ENCODE results near the gene UVSSA. TPM values are rescaled to one million over a fixed set of nuclear protein-coding genes. Genes with fewer than 3 reads are reported as not detected.

The UVSSA gene
- total and polyA plus RNA-seq, 2 experiments from 2014 or later, result 2.9 to 4.1 TPM

- no peak overlapping the region for H3K27ac ChIP-seq
- H3K4me2 ChIP-seq (ENCODE audit: unreplicated experiment), result no peak overlapping the region
- peaks cover 50% of the 10 kb centered on the region for H3K27me3 ChIP-seq (replicated peaks; ENCODE audit: insufficient read depth)
- no peaks in the 10 kb centered on the region for H3K79me2 ChIP-seq (ENCODE audit: insufficient read depth)
- TF ChIP-seq EZH2phosphoT487 (IDR thresholded peaks at IDR 0.05; ENCODE audit: insufficient read depth, low read depth) (no peak), EZH2 (IDR thresholded peaks at IDR 0.05; ENCODE audit: insufficient read depth, poor library complexity, severe bottlenecking) (peak; percentile 43)
- no peak overlapping the region for H2AFZ ChIP-seq
- no peak overlapping the region for H3K4me3 ChIP-seq
- DNase-seq, result no peak
- H3K9ac ChIP-seq, result no peak overlapping the region
- H3K36me3 ChIP-seq (ENCODE audit: low read depth), result no peaks in the 10 kb centered on the region
- H4K20me1 ChIP-seq (ENCODE audit: insufficient read depth), result no peaks in the 10 kb centered on the region
- no peaks in the 10 kb centered on the region for H3K9me2 ChIP-seq (ENCODE audit: insufficient read depth)
- no peaks in the 10 kb centered on the region for H3F3A ChIP-seq (ENCODE audit: insufficient read depth)
- H3K9me3 ChIP-seq (ENCODE audit: low read depth), result no peaks in the 10 kb centered on the region
- in situ Hi-C loops (cut with MboI), result no loop called here
- no peaks in the 10 kb centered on the region for H3K4me1 ChIP-seq (ENCODE audit: insufficient read depth)
- WGBS, 2 experiments (ENCODE audit: low coverage in 1 of 2, low lambda C conversion rate in 2 of 2, missing lambda C conversion rate in 2 of 2), result 4 to 5% methylated on average over 45 to 51 of the region's 53 CpGs
Measured at GRCh38 chr4:1407657-1408333, 60.8 kb downstream of the UVSSA start.

GRCh38 chr4:1408418-1408817 is 61.4 kb downstream of the UVSSA start:
- no peak for DNase-seq
- H3K9ac ChIP-seq, result no peak overlapping the region
- 8 to 9% methylated on average over 22 of the region's 22 CpGs for WGBS, 2 experiments (ENCODE audit: low coverage in 1 of 2, low lambda C conversion rate in 2 of 2, missing lambda C conversion rate in 2 of 2)
- TF ChIP-seq EZH2phosphoT487 (IDR thresholded peaks at IDR 0.05; ENCODE audit: insufficient read depth, low read depth) (0 out of 2 replicates have a peak, but pooled peaks have one; percentile 15), EZH2 (IDR thresholded peaks at IDR 0.05; ENCODE audit: insufficient read depth, poor library complexity, severe bottlenecking) (no peak)
- no peak overlapping the region for H3K27ac ChIP-seq
- no peak overlapping the region for H3K4me3 ChIP-seq
- H3F3A ChIP-seq (ENCODE audit: insufficient read depth), result no peaks in the 10 kb centered on the region
- no peaks in the 10 kb centered on the region for H3K36me3 ChIP-seq (ENCODE audit: low read depth)
- peaks cover 48% of the 10 kb centered on the region for H3K27me3 ChIP-seq (replicated peaks; ENCODE audit: insufficient read depth)
- H3K4me2 ChIP-seq (ENCODE audit: unreplicated experiment), result no peak overlapping the region
- H2AFZ ChIP-seq, result no peak overlapping the region
- in situ Hi-C loops (cut with MboI), result no loop called here
- no peaks in the 10 kb centered on the region for H4K20me1 ChIP-seq (ENCODE audit: insufficient read depth)
- H3K9me2 ChIP-seq (ENCODE audit: insufficient read depth), result no peaks in the 10 kb centered on the region
- no peaks in the 10 kb centered on the region for H3K4me1 ChIP-seq (ENCODE audit: insufficient read depth)
- no peaks in the 10 kb centered on the region for H3K9me3 ChIP-seq (ENCODE audit: low read depth)
- no peaks in the 10 kb centered on the region for H3K79me2 ChIP-seq (ENCODE audit: insufficient read depth)

GRCh38 chr4:1409079-1409478 is 62.1 kb downstream of the UVSSA start:
- in situ Hi-C loops (cut with MboI), result no loop called here
- TF ChIP-seq EZH2phosphoT487 (IDR thresholded peaks at IDR 0.05; ENCODE audit: insufficient read depth, low read depth), result no peak
- no peak for TF ChIP-seq EZH2 (IDR thresholded peaks at IDR 0.05; ENCODE audit: insufficient read depth, poor library complexity, severe bottlenecking)
- Histone ChIP-seq H2AFZ (no peak overlapping the region), H3K36me3 (ENCODE audit: low read depth) (no peaks in the 10 kb centered on the region), H3K9me3 (ENCODE audit: low read depth) (no peaks in the 10 kb centered on the region), H3K79me2 (ENCODE audit: insufficient read depth) (no peaks in the 10 kb centered on the region), H3K4me1 (ENCODE audit: insufficient read depth) (no peaks in the 10 kb centered on the region), H3F3A (ENCODE audit: insufficient read depth) (no peaks in the 10 kb centered on the region), H3K9me2 (ENCODE audit: insufficient read depth) (no peaks in the 10 kb centered on the region), H3K4me3 (no peak overlapping the region), H3K27me3 (replicated peaks; ENCODE audit: insufficient read depth) (peaks cover 44% of the 10 kb centered on the region), H3K9ac (no peak overlapping the region), H4K20me1 (ENCODE audit: insufficient read depth) (no peaks in the 10 kb centered on the region), H3K27ac (no peak overlapping the region), H3K4me2 (ENCODE audit: unreplicated experiment) (no peak overlapping the region)
- WGBS, 2 experiments (ENCODE audit: low coverage in 1 of 2, low lambda C conversion rate in 2 of 2, missing lambda C conversion rate in 2 of 2), result 14 to 18% methylated on average over 9 to 14 of the region's 14 CpGs
- DNase-seq, result no peak

GRCh38 chr4:1409491-1410425 is 62.8 kb downstream of the UVSSA start:
- H3K27me3 ChIP-seq (replicated peaks; ENCODE audit: insufficient read depth), result peaks cover 37% of the 10 kb centered on the region
- in situ Hi-C loops (cut with MboI), result no loop called here

More at GRCh38 chr4:1409491-1410425, 62.8 kb downstream of the UVSSA start:
- Histone ChIP-seq H3K9me3 (ENCODE audit: low read depth) (no peaks in the 10 kb centered on the region), H3K4me3 (no peak overlapping the region), H3K9me2 (ENCODE audit: insufficient read depth) (no peaks in the 10 kb centered on the region), H3F3A (ENCODE audit: insufficient read depth) (no peaks in the 10 kb centered on the region), H4K20me1 (ENCODE audit: insufficient read depth) (no peaks in the 10 kb centered on the region), H3K4me2 (ENCODE audit: unreplicated experiment) (no peak overlapping the region), H3K4me1 (ENCODE audit: insufficient read depth) (no peaks in the 10 kb centered on the region), H2AFZ (no peak overlapping the region), H3K36me3 (ENCODE audit: low read depth) (no peaks in the 10 kb centered on the region), H3K27ac (no peak overlapping the region), H3K79me2 (ENCODE audit: insufficient read depth) (no peaks in the 10 kb centered on the region), H3K9ac (no peak overlapping the region)
- WGBS, 2 experiments (ENCODE audit: low coverage in 1 of 2, low lambda C conversion rate in 2 of 2, missing lambda C conversion rate in 2 of 2), result 25 to 34% methylated on average over 18 to 27 of the region's 27 CpGs
- TF ChIP-seq EZH2phosphoT487 (IDR thresholded peaks at IDR 0.05; ENCODE audit: insufficient read depth, low read depth), result no peak
- TF ChIP-seq EZH2 (IDR thresholded peaks at IDR 0.05; ENCODE audit: insufficient read depth, poor library complexity, severe bottlenecking), result no peak
- DNase-seq, result no peak
